H1 (cell line): ENCODE data around the gene ERICH3. TPM values are rescaled to one million over a fixed set of nuclear protein-coding genes. Genes with fewer than 3 reads are reported as not detected.

ENCODE experiments used
- CTCF ChIA-PET: fragments of 300-600 bp; sonication (Branson Sonifier 250); formaldehyde crosslinking; loops from one replicate; lab custom pipeline; 2021; ENCODE audit not compliant: partially characterized antibody; lab: Charles Lee
- POLR2A ChIA-PET: fragments of 300-600 bp; sonication (Branson Sonifier 250); formaldehyde crosslinking; loops from one replicate; lab custom pipeline; 2021; ENCODE audit warnings: inconsistent platforms; ENCODE audit not compliant: partially characterized antibody; lab: Charles Lee
- DNase-seq, 2 experiments: peaks; one replicate each; pipeline versions ENCODE4 v3.0.0 to v3.0.0-alpha.2; 2010 to 2022; ENCODE audit warnings: low spot score in 2 of 2, low read depth in 1 of 2, mixed read lengths in 1 of 2
- FAIRE-seq: peaks from 2 replicates; lab custom pipeline; 2011; peaks lifted over from hg19 to GRCh38; lab: Jason Lieb, UNC
- H2AFZ ChIP-seq: 2 replicates; pipeline ENCODE4 v1.8.1; 2012; ENCODE audit warnings: low read length, inconsistent platforms
- H2AK5ac ChIP-seq: 2 replicates; pipeline ENCODE4 v1.6.1; 2013; ENCODE audit warnings: low read depth, low read length
- H2BK120ac ChIP-seq: replicated peaks from 2 replicates; pipeline ENCODE3; 2013; ENCODE audit warnings: low read depth, low read length, inconsistent platforms
- H2BK12ac ChIP-seq: 2 replicates; pipeline ENCODE4 v1.6.1; 2013; ENCODE audit warnings: low read depth, low read length
- H2BK15ac ChIP-seq: 2 replicates; pipeline ENCODE4 v1.6.1; 2013; ENCODE audit warnings: low read length
- H2BK20ac ChIP-seq: 2 replicates; pipeline ENCODE4 v1.6.1; 2013; ENCODE audit warnings: low read length
- H2BK5ac ChIP-seq: 2 replicates; pipeline ENCODE4 v1.6.1; 2013; ENCODE audit warnings: low read depth, low read length
- H3K14ac ChIP-seq: 2 replicates; pipeline ENCODE4 v1.6.1; 2013; ENCODE audit warnings: inconsistent platforms; ENCODE audit not compliant: insufficient read length
- H3K18ac ChIP-seq: 2 replicates; pipeline ENCODE4 v1.6.1; 2013; ENCODE audit warnings: low read length; ENCODE audit errors: extremely low read depth
- H3K23ac ChIP-seq: 2 replicates; pipeline ENCODE4 v1.6.1; 2013; ENCODE audit warnings: inconsistent platforms; ENCODE audit not compliant: insufficient read length
- H3K23me2 ChIP-seq: 2 replicates; pipeline ENCODE4 v1.6.1; 2013; ENCODE audit warnings: low read depth, low read length
- H3K27ac ChIP-seq: 2 replicates; pipeline ENCODE4 v1.6.1; 2011; ENCODE audit warnings: low read depth, low read length, inconsistent platforms
- H3K27me3 ChIP-seq, 4 experiments: replicated peaks in 1 of 4; 1 replicate in 1 of 4; 2 replicates in 3 of 4; pipeline versions ENCODE4 v1.6.1 to v1.8.1; 2011 to 2013; ENCODE audit warnings: low read length in 3 of 4, mild to moderate bottlenecking in 3 of 4, inconsistent platforms in 2 of 4, mixed read lengths in 2 of 4, moderate library complexity in 1 of 4; ENCODE audit not compliant: control insufficient read depth in 3 of 4, insufficient read depth in 3 of 4; ENCODE audit errors: extremely low read depth in 1 of 4
- H3K36me3 ChIP-seq, 4 experiments: 2 replicates each; pipeline versions ENCODE4 v1.6.1 to v1.8.1; 2011 to 2013; ENCODE audit warnings: mild to moderate bottlenecking in 4 of 4, low read length in 3 of 4, moderate library complexity in 2 of 4, control low read depth in 1 of 4, inconsistent platforms in 1 of 4; ENCODE audit not compliant: insufficient read depth in 4 of 4, control insufficient read depth in 2 of 4
- H3K4ac ChIP-seq: replicated peaks from 2 replicates; pipeline ENCODE3; 2013; ENCODE audit warnings: low read length, low read depth, mixed read lengths, inconsistent platforms; ENCODE audit not compliant: insufficient read length
- H3K4me1 ChIP-seq, 4 experiments: replicated peaks in 1 of 4; 1 replicate in 1 of 4; 2 replicates in 3 of 4; pipeline versions ENCODE4 v1.6.1 to v1.8.1; 2011 to 2013; ENCODE audit warnings: low read length in 3 of 4, inconsistent platforms in 2 of 4, mixed read lengths in 1 of 4; ENCODE audit not compliant: insufficient read depth in 4 of 4, control insufficient read depth in 3 of 4
- H3K4me2 ChIP-seq, 2 experiments: 2 replicates each; pipeline versions ENCODE4 v1.6.1 to v1.8.1; 2011 to 2013; ENCODE audit warnings: low read depth in 2 of 2, low read length in 2 of 2, control low read depth in 1 of 2, inconsistent platforms in 1 of 2, mild to moderate bottlenecking in 1 of 2; ENCODE audit not compliant: insufficient read depth in 1 of 2
- H3K4me3 ChIP-seq, 4 experiments: fragments of 200-600, 300-600 bp in 1 of 4; sonication (generic), shearing (Covaris generic), sonication (Bioruptor Twin) in 1 of 4; 2 replicates each; pipeline versions ENCODE4 v1.5.1 to v1.8.1; 2011 to 2016; ENCODE audit warnings: low read length in 4 of 4, low read depth in 3 of 4, control low read depth in 2 of 4, inconsistent platforms in 2 of 4, mild to moderate bottlenecking in 2 of 4, mixed read lengths in 1 of 4, moderate library complexity in 1 of 4; ENCODE audit not compliant: insufficient read depth in 2 of 4; ENCODE audit errors: extremely low read depth in 1 of 4
- H3K56ac ChIP-seq: replicated peaks from 2 replicates; pipeline ENCODE3; 2013; ENCODE audit warnings: low read depth, mild to moderate bottlenecking, mixed read lengths, low read length, inconsistent platforms; ENCODE audit not compliant: insufficient read length
- H3K79me1 ChIP-seq: 2 replicates; pipeline ENCODE4 v1.6.1; 2013; ENCODE audit warnings: low read depth, low read length, control low read depth
- H3K79me2 ChIP-seq, 2 experiments: 2 replicates each; pipeline versions ENCODE4 v1.6.1 to v1.8.1; 2012 to 2013; ENCODE audit warnings: low read length in 2 of 2, mild to moderate bottlenecking in 2 of 2, inconsistent platforms in 1 of 2; ENCODE audit not compliant: insufficient read depth in 2 of 2, control insufficient read depth in 1 of 2
- H3K9ac ChIP-seq, 4 experiments: replicated peaks in 1 of 4; 1 replicate in 1 of 4; 2 replicates in 3 of 4; pipeline versions ENCODE4 v1.6.1 to v1.8.1; 2011 to 2013; ENCODE audit warnings: low read depth in 3 of 4, low read length in 3 of 4, control low read depth in 2 of 4, mild to moderate bottlenecking in 2 of 4, moderate library complexity in 2 of 4, inconsistent platforms in 1 of 4; ENCODE audit errors: extremely low read depth in 1 of 4
- H3K9me3 ChIP-seq, 2 experiments: 2 replicates each; pipeline versions ENCODE4 v1.6.1 to v1.8.1; 2012 to 2013; ENCODE audit warnings: mild to moderate bottlenecking in 2 of 2, moderate library complexity in 2 of 2, control low read depth in 1 of 2, inconsistent platforms in 1 of 2, low read depth in 1 of 2, low read length in 1 of 2, mixed read lengths in 1 of 2; ENCODE audit not compliant: insufficient read depth in 2 of 2
- H4K20me1 ChIP-seq, 2 experiments: replicated peaks in 1 of 2; 2 replicates each; pipeline versions ENCODE3 to v1.8.1; 2011 to 2013; ENCODE audit warnings: inconsistent platforms in 2 of 2, low read length in 2 of 2, mild to moderate bottlenecking in 1 of 2; ENCODE audit not compliant: insufficient read depth in 2 of 2, control insufficient read depth in 1 of 2
- H4K5ac ChIP-seq: 2 replicates; pipeline ENCODE4 v1.6.1; 2013; ENCODE audit warnings: low read length, low read depth, mixed read lengths, inconsistent platforms; ENCODE audit not compliant: insufficient read length
- H4K8ac ChIP-seq: 2 replicates; pipeline ENCODE4 v1.8.0; 2013; ENCODE audit warnings: mild to moderate bottlenecking, moderate library complexity, low read length, inconsistent platforms; ENCODE audit not compliant: insufficient read depth; ENCODE audit errors: extremely low read depth
- H4K91ac ChIP-seq: replicated peaks from 2 replicates; pipeline ENCODE3; 2013; ENCODE audit warnings: low read length, mixed read lengths, inconsistent platforms; ENCODE audit not compliant: insufficient read length
- ATF3 ChIP-seq: IDR thresholded peaks from 2 replicates; pipeline ENCODE4 v1.6.1; 2011; ENCODE audit warnings: low read depth, mild to moderate bottlenecking, low read length; ENCODE audit not compliant: insufficient read depth
- CHD2 ChIP-seq: IDR thresholded peaks from 2 replicates; pipeline ENCODE4 v1.6.1; 2012; ENCODE audit warnings: low read length, improper control_type of control experiment
- CREB1 ChIP-seq: IDR thresholded peaks from 2 replicates; pipeline ENCODE4 v1.6.1; 2012; ENCODE audit warnings: inconsistent platforms
- E2F6 ChIP-seq: IDR thresholded peaks from 2 replicates; pipeline ENCODE4 v1.6.1; 2012; ENCODE audit warnings: inconsistent platforms
- GABPA ChIP-seq: IDR thresholded peaks from 2 replicates; pipeline ENCODE4 v1.6.1; 2011; ENCODE audit warnings: mild to moderate bottlenecking, low read length, moderate library complexity, borderline replicate concordance; ENCODE audit not compliant: insufficient read depth
- HDAC2 ChIP-seq, 2 experiments: fragments of 300-600 bp in 1 of 2; sonication (generic) in 1 of 2; IDR thresholded peaks; 2 replicates each; pipeline ENCODE4 v1.6.1; 2011 to 2012; ENCODE audit warnings: low read depth in 2 of 2, low read length in 2 of 2, mild to moderate bottlenecking in 2 of 2, moderate library complexity in 2 of 2, borderline replicate concordance in 1 of 2, inconsistent platforms in 1 of 2
- SIN3A ChIP-seq, 2 experiments: IDR thresholded peaks in 1 of 2; conservative IDR thresholded peaks in 1 of 2; 2 replicates each; pipeline ENCODE4 v1.6.1; 2011 to 2012; ENCODE audit warnings: low read length in 2 of 2, improper control_type of control experiment in 1 of 2, low read depth in 1 of 2, mild to moderate bottlenecking in 1 of 2
- WGBS, 2 experiments: shearing (Covaris generic) in 1 of 2; methylation state at CpG; one replicate each; pipeline versions ENCODE4 v1.1.6 to v1.1.7; 2013 to 2015; ENCODE audit warnings: low lambda C conversion rate in 2 of 2, mixed read lengths in 2 of 2, inconsistent platforms in 1 of 2, low coverage in 1 of 2, missing lambda C conversion rate in 1 of 2; ENCODE audit not compliant: insufficient replicate concordance in 2 of 2, insufficient coverage in 1 of 2, insufficient read length in 1 of 2; ENCODE audit errors: extremely low coverage in 1 of 2, missing lambda C conversion rate in 1 of 2; 5-methylcytosine and 5-hydroxymethylcytosine counted together
- polyA plus RNA-seq, 7 experiments: library from polyadenylated mRNA; depleted of rRNA in 3 of 7; stranded (reverse) in 5 of 7; unstranded in 2 of 7; fragments of >200 nt in 5 of 7; fragments of 200-250 nt in 2 of 7; gene quantifications; 1 replicate in 5 of 7; 2 replicates in 1 of 7; 4 replicates in 1 of 7; pipeline versions ENCODE4 v1.2.1 to v1.2.3, GENCODE V29; 2011 to 2013; ENCODE audit warnings: missing spikeins in 2 of 7, mixed read lengths in 2 of 7
- total RNA-seq: library from RNA; stranded (reverse); fragmentation: NEBNext Ultra II Directional; extraction: Animal tissue kit (Norgen Biotek cat#: 25700); gene quantifications from 2 replicates; pipeline ENCODE4 v1.2.1, GENCODE V29; 2021

Gene ERICH3
- total and polyA plus RNA-seq, 2 of the 8 experiments (the other 6 are each of a cell fraction or from before 2014, with no cell fraction given): 0.02 TPM; not detected in 1

GRCh38 chr1:74689621-74690363 is 16.2 kb upstream of the ERICH3 start:
- 39% methylated on average over 5 of the region's 5 CpGs; no CpG with 5 or more reads in 1 of the 2 experiments for WGBS, 2 experiments
- H2AFZ ChIP-seq: peak overlapping the region; percentile 80
- TF ChIP-seq ATF3 (no peak), CHD2 (no peak), CREB1 (no peak), SIN3A (conservative IDR thresholded peaks at IDR 0.05 in 1 of 2, IDR thresholded peaks at IDR 0.05 in 1 of 2; ENCODE audit: low read depth in 1 of 2, low read length in 2 of 2) (no peak), GABPA (no peak), HDAC2 (IDR thresholded peaks at IDR 0.05; ENCODE audit: borderline replicate concordance in 1 of 2, low read depth in 2 of 2, low read length in 2 of 2) (no peak), E2F6 (no peak)

More at GRCh38 chr1:74689621-74690363, 16.2 kb upstream of the ERICH3 start:
- peak in 1 of 2 experiments; percentile 57 for DNase-seq
- CTCF ChIA-PET: interaction anchor here (0.6 to 2.8 kb wide), 48 partner anchors 9 to 1965 kb away, joined by 3 to 23 read pairs (median 3); partner anchors contain the start of genes CRYZ, ERICH3, FPGT and LRRC53
- no peak overlapping the region for H3K4me3 ChIP-seq
- H3K4ac ChIP-seq: no peak overlapping the region
- no peaks in the 10 kb centered on the region for H3K36me3 ChIP-seq
- no peak overlapping the region for H3K27ac ChIP-seq
- no peaks in the 10 kb centered on the region for H4K20me1 ChIP-seq
- no peaks in the 10 kb centered on the region for H3K79me1 ChIP-seq
- H2BK5ac ChIP-seq: no peak overlapping the region
- H4K91ac ChIP-seq: no peak overlapping the region
- H3K79me2 ChIP-seq: no peaks in the 10 kb centered on the region
- H2AK5ac ChIP-seq: no peak overlapping the region
- H2BK12ac ChIP-seq: no peak overlapping the region
- no peak overlapping the region for H3K4me2 ChIP-seq
- H3K23ac ChIP-seq: no peak overlapping the region
- H3K18ac ChIP-seq: no peak overlapping the region
- FAIRE-seq: peak; percentile 95
- H2BK20ac ChIP-seq: no peak overlapping the region
- POLR2A ChIA-PET: interaction anchor here (1.4 kb wide), 1 partner anchor 44 kb away, joined by 4 read pairs; the partner anchor contains the start of genes CRYZ and TYW3
- H4K8ac ChIP-seq: no peak overlapping the region
- H2BK120ac ChIP-seq: no peak overlapping the region
- H2BK15ac ChIP-seq: no peak overlapping the region
- H3K4me1 ChIP-seq: no peaks in the 10 kb centered on the region; a peak in 2 of 7 replicates
- H3K9me3 ChIP-seq: no peaks in the 10 kb centered on the region
- no peak overlapping the region for H4K5ac ChIP-seq
- no peak overlapping the region for H3K9ac ChIP-seq
- no peak overlapping the region for H3K14ac ChIP-seq
- no peaks in the 10 kb centered on the region for H3K27me3 ChIP-seq
- no peak overlapping the region for H3K56ac ChIP-seq
- H3K23me2 ChIP-seq: no peaks in the 10 kb centered on the region
